Daoy (cell line): ENCODE measurements around the gene KNG1. TPM values are rescaled to one million over a fixed set of nuclear protein-coding genes. Genes with fewer than 3 reads are reported as not detected.

Experiments
- DNase-seq: peaks from one replicate; pipeline ENCODE4 v3.0.0-alpha.2; 2015; ENCODE audit warnings: low read depth
- total RNA-seq: library from RNA; depleted of rRNA; stranded (reverse); fragments of >200 nt; shearing (Covaris generic); gene quantifications from 2 replicates; pipeline ENCODE4 v1.2.3, GENCODE V29; 2014; rRNA removed

The KNG1 gene
- total RNA-seq, 1 experiment from 2014 or later: not detected

DNA sequence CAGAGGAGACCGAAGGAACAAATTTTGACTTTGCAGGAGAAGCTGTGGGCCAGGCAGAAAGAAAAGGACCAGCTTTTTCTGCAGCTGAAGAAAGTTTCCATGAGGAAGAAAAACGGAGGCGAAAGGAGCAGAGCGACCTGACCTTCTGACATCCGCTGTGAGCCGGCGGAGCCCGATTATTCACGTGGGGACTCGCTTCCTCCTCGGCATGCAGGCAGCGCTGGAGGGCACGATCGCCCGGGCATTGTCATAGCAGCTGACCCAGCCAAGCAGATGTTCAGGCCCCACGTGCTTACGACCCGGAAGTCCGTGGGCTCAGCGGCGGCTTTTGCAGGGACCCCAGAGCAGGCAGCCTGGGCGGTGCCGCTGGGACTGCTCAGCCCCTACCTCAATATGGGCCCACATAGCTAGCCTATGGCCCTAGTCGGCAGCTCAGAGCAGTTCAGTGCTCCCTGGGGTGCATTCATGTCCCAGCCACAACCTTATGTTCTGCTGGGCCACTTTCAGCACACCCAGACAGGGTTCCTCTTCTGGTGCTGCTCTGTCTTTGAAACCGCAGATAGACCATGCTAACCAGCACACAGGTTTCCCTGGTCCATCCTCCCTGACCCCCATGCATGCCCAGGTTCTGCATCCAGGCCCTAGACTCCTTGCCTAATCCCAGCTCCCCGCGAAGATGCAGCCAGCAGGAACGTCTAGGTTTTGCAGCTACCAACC is 55.7 kb downstream of the KNG1 start:
- peak; percentile 27 for DNase-seq

DNA sequence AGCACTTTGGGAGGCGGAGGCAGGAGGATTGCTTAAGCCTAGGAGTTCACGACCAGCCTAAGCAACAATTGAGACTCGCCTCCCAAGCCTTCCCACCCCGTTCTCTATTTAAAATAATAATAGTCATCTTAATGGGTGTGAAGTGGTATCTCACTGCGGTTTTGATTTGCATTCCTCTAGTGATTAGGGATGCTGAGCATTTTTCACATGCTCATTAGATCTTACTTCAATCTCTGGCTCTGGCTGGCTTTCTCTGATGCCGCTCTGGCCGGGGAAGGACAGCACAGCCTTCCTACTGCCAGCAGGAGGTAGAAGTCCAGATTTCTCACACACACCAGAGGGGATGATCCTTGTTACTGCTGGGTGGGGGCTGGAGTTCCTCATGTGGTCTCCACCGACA is 58.8 kb downstream of the KNG1 start:
- no peak for DNase-seq

DNA sequence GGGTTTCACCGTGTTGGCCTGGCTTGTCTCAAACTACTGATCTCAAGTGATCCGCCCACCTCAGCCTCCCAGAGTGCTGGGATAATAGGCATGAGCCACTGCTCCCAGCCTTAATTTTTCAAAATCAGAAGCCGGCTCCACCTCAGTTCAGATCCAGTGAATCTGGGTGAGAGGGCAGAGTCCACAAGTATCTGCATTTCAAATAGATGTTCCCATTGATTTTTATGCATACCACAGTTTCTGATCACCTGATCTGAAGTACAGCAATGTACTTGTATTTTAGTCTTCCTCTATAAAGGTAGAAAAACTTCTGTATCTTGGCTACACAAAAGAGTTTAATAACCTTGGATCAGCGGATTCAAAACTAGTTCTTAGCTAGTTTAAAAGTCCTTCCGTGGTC is 62.0 kb downstream of the KNG1 start:
- no peak for DNase-seq

DNA sequence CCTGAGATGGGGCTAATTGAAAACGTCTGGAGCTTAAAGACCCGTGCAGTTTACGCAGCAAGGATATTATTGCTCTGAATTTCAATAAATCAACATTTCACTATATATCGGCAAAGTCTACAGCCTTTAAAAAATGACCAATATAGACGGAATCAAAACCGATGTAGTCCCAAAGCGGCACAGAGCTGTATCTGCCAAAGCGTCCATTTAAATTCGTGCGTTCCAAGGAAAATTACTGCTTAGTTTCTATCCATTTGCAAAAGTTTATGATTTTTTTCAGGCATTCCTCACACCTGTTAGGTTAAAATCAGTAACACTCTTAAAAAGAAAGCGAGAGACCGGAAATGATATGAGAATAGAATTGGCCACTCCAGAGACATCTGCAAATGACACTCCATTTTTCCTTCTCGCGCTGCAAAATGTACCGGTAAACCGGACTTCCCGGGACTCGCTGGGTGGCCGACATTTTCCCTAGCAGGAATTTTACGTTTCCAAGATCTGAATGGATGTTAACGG is 65.4 kb downstream of the KNG1 start:
- DNase-seq: no peak

DNA sequence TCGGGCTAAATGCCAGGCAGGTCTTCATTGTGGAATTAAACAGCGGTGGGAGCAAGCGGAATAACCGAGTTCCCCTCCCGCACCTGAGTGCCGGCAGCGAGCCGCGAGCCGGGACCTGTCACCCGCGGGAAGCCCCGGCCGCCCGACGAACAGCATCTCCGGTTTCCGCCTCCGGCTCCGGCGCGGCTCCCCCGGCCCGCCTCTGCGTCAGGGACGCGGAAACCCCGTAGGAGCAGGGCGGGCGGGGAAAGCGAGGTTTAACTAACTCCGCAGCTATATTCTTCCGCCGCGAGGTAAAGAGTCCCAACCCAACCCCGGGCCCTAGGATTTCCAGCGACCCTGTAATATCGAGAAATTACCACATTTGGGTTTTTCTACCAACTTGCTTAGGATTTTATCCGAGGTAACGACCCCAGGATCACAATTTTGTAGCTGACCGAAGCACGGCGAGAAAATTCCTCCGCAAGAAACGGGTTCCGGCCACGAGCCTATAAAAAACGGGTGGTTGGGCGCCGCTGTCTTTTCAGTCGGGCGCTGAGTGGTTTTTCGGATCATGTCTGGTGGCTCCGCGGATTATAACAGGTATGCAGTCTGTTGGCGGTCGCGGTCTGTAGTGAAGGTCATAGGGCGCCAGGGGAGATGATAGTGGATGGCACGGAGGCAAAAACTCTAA is 66.0 kb downstream of the KNG1 start, which contains the start of gene EIF4A2:
EIF4A2 (plus strand) TSS at position 520 of the 673 bp plus-strand sequence; CDS start at position 554, 34 bp downstream.
- peak; percentile 94 for DNase-seq

DNA sequence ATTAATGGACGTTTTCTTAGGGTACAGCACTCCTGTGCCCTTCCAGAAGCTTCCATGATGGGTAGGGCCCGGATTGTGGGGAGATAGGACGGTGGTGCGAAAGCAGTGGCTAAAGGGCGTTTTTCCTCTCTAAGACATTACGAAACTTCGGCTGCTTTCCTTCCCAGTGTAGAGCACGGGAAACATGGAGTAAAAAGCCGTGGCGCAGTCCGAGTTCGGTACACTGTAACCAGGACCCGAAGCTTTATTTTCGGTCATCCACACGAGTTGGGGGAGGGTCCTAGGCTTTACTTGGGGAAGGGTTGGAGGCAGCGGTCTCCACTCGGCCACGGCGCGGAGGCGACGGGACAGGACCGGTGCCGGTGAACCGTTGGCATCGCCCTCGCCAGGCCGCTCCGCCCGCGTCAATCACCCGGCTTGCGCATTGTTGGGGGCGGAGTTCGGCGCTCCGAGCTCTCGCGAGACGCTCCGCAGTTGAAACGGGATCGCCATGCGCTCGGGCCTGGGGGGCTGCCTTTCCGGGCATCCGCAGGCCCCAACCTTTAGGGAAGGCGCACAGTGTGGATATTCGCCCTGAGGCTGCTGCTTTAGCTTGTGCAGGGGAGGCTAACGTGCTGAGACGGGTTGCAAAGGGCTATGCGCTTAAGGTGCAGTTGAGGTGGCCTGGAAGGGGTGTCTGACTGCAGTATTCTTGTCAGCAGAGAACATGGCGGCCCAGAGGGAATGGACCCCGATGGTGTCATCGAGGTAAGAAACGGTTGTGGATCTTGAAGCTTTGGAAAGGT is 66.8 kb downstream of the KNG1 start:
- peak; percentile 82 for DNase-seq

DNA sequence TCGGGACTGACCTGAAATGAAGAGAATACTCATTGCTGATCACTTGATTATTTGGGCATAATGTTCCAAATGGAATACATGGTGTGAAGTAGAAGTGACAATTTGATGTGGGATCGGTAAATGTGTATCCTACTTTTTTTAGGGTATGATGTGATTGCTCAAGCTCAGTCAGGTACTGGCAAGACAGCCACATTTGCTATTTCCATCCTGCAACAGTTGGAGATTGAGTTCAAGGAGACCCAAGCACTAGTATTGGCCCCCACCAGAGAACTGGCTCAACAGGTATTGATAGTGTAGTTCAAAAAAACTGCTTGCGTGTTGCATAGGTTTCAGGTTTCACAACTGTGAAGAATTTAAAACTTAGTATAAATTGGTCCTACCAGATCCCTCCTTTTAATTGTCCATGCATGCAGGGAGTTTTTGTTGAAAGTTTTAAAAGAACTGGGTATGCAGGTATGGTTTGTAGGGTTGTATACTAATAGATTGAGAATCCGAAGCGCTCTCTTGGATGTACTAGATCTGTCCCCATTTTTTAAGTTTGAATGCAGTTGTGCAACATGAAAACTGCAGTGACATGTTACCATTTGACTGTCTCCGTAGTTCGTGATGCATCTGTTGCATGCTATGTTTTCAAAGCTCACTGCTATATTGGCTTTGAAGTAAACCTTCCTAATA is 67.8 kb downstream of the KNG1 start:
- no peak for DNase-seq

DNA sequence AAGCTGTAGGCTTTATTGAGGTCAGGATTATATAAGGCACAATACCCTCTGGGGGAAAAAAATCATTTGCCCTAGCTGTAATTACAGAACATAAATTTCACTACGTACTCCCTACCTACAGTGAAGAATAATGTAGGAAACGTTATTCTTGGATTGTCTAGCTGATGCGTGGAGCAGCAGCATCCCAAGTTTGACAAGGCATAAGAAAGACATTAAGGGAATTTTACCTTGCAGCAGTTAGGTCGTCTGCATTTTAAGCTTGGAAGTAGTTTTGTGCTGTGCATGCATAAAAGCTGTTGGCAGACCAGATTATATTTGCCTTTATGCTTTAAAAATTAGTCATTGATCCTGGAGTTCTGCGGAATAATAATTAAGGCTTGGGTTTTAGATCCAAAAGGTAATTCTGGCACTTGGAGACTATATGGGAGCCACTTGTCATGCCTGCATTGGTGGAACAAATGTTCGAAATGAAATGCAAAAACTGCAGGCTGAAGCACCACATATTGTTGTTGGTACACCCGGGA is 68.4 kb downstream of the KNG1 start:
- no peak for DNase-seq

DNA sequence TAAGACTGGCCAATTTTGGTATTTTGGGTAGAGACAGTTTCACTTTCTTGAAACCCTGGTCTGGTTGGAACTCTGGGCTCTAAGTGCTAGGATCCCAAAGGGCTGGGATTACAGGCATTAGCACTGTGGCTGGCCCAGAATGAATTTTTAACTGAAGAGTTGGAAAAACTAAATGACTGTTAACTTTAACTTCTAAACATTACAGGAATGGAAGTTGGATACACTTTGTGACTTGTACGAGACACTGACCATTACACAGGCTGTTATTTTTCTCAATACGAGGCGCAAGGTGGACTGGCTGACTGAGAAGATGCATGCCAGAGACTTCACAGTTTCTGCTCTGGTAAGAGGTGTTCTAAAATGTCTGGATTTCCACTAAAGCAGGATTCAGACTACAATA is 69.8 kb downstream of the KNG1 start:
- no peak for DNase-seq

DNA sequence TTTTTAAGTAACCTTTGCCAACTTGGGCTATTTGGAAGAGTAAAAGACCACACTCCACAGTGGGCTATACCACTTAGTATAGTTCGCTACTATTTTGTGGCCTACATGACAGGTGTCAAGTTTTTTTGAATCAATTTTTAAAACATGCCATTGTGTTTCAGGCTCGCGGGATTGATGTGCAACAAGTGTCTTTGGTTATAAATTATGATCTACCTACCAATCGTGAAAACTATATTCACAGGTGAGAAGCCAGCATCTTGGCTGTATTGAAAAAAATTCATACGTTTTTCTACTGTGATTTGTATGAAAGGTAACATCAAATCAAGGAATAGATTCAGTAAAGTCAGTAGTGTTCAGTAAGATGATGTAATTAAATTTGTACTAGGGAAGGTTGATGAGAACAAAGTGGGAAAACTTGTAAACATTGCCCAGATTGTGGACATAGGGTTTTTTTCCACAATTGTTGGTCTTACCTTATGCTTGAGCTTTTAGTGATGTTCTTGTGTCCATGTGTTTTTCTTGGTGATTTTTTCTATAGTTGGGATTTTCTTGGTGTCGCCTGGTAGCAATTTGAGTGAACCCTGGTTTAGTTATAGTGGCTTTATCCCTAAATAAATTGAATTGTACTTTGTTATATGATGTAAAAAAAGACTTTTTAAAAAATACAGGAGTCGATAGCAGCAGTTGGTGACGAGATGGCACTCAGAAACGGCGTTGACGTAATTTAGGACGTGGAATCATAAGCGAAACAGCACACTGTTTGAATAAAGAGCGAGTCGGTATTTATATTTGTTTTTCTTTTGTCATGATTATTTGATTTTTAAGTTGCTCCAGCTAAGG is 70.7 kb downstream of the KNG1 start:
- DNase-seq: no peak

DNA sequence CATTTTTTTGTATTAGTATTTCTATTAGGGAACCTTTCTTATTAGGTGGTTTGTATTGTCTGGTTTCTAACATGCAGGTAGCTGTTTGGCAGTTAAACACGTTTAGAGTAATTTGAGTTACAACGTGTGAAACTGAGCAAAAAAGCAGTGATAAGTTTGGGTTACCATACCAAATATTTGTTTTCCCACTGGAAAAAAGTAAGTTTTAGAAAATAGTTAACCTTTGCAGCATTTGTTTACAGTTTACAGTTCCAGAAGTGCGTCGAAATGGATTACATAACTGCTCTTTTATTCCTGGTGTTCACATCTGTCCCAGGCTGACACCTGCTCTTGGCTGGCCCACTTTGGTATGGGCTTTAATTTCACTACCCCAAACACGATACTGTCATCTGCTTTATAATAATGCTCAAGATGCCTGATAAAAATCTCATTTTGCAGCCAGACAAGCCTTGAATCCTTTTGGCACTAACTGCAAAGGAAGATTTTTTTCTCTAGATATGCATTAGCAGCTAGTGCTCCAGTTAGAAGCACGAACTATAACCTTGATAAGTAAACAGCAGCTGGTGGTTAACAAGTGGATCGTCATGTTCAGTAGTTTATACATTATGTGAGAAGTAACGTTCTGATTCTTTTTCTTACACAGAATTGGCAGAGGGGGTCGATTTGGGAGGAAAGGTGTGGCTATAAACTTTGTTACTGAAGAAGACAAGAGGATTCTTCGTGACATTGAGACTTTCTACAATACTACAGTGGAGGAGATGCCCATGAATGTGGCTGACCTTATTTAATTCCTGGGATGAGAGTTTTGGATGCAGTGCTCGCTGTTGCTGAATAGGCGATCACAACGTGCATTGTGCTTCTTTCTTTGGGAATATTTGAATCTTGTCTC is 71.6 kb downstream of the KNG1 start:
- no peak for DNase-seq

DNA sequence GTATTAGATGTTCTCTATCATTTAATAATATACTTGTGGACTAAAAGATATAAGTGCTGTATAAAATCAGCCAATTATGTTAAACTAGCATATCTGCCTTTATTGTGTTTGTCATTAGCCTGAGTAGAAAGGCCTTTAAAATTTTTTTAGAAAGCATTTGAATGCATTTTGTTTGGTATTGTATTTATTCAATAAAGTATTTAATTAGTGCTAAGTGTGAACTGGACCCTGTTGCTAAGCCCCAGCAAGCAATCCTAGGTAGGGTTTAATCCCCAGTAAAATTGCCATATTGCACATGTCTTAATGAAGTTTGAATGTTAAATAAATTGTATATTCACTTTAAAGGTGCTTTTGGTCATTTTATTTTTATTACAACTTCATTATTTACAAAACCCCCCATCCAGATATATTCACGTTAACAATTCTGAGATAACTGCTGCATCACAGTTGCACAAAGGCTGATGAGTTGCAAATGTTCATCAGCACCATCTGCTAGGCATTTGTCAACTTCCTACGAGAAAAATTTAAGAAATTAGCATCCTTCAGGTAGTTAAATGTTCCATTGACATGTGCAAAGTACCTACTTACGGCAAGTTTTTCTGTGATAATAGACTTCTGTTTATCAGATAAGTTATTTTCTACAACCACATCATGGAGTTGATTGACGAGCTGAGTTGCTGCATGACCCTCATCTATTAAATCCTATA is 72.5 kb downstream of the KNG1 start:
- DNase-seq: no peak

DNA sequence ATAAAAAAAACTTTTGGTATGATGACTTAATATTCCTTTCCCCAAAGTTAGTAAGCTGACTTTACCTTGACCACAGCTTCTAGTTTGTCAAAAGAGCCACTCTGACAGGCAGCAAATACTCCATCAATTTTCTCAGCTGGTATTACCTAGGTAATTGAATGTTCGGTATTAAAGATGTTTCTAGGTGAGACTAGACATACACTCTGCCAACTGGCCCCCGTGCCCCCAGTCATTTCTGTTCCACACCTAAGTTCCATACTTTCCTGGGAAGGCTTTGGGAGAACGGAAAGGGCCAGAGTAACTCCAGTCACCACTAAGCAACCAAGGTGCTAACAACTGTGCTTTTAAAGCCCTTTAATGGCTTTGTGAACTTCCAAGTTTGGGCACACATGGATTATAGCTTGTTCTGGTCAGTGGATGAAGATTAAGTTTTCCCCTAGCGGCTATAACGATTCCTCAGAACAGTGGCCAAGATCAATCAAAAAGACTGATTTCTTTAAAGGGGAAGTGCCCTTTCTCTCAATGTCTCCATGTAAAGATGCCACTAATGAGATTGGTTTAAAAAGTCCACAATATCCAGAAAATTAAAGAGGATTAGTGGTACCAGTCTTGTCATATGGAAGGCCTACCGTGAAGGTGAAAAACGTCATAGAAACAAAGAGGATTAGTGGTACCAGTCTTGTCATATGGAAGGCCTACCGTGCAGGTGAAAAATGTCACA is 73.3 kb downstream of the KNG1 start:
- DNase-seq: peak; percentile 51

Other genes starting within 250 kb of the KNG1 start
- 0.51 and 2.6 TPM in 2 replicates for gene CRYGS, start 173.0 kb upstream of the KNG1 start, total RNA-seq
- gene TBCCD1, start 150.0 kb upstream of the KNG1 start, total RNA-seq: 15.9 and 17.7 TPM in 2 replicates
- 137 and 142 TPM in 2 replicates for gene DNAJB11, start 146.6 kb upstream of the KNG1 start, total RNA-seq
- not detected in 2 replicates for gene AHSG, start 104.3 kb upstream of the KNG1 start, total RNA-seq
- gene FETUB, start 77.0 kb upstream of the KNG1 start, total RNA-seq: not detected in 2 replicates
- not detected in 2 replicates for gene HRG, start 51.3 kb upstream of the KNG1 start, total RNA-seq
- gene EIF4A2, start 66.2 kb downstream of the KNG1 start, total RNA-seq: 697 and 819 TPM in 2 replicates
- gene RFC4, start 89.1 kb downstream of the KNG1 start, total RNA-seq: 167 and 198 TPM in 2 replicates
- gene ADIPOQ, start 125.4 kb downstream of the KNG1 start, total RNA-seq: not detected in 2 replicates
- 5.9 and 6.0 TPM in 2 replicates for gene ST6GAL1, start 213.2 kb downstream of the KNG1 start, total RNA-seq